ENCODE results near the gene TSC22D2.

Gene TSC22D2

GRCh38 chr3:150385296-150386242 lies 22.5 kb upstream of the TSC22D2 start:
- DNase-seq, result no peak

GRCh38 chr3:150388498-150389418 lies 19.3 kb upstream of the TSC22D2 start:
- no peak for DNase-seq

GRCh38 chr3:150390087-150390486 lies 18.0 kb upstream of the TSC22D2 start:
- peak; percentile 44 for DNase-seq

- no peak for DNase-seq
Observed at GRCh38 chr3:150391161-150391560, 16.9 kb upstream of the TSC22D2 start.

- peak; percentile 8 for DNase-seq
Observed at GRCh38 chr3:150393745-150394144, 14.4 kb upstream of the TSC22D2 start.

GRCh38 chr3:150394606-150395005 lies 13.5 kb upstream of the TSC22D2 start:
- no peak for DNase-seq

- no peak for DNase-seq
Observed at GRCh38 chr3:150396491-150396890, 11.6 kb upstream of the TSC22D2 start.

GRCh38 chr3:150396956-150397550 lies 11.0 kb upstream of the TSC22D2 start:
- no peak for DNase-seq

- no peak for DNase-seq
Observed at GRCh38 chr3:150399060-150399459, 9.0 kb upstream of the TSC22D2 start.

GRCh38 chr3:150401285-150401684 lies 6.8 kb upstream of the TSC22D2 start:
- DNase-seq, result no peak

- no peak for DNase-seq
Observed at GRCh38 chr3:150402217-150402616, 5.9 kb upstream of the TSC22D2 start.

- no peak for DNase-seq
Observed at GRCh38 chr3:150404023-150404422, 4.1 kb upstream of the TSC22D2 start.

- no peak for DNase-seq
Observed at GRCh38 chr3:150407051-150407807, 869 bp upstream of the TSC22D2 start.

GRCh38 chr3:150407808-150408220 lies 284 bp upstream of the TSC22D2 start:
- no peak for DNase-seq

GRCh38 chr3:150409125-150409511 lies 1.0 kb downstream of the TSC22D2 start:
- DNase-seq, result peak; percentile 26

GRCh38 chr3:150409512-150410310 lies 1.6 kb downstream of the TSC22D2 start:
- DNase-seq, result peak; percentile 60

GRCh38 chr3:150410311-150411105 lies 2.4 kb downstream of the TSC22D2 start:
- DNase-seq, result peak; percentile 56

GRCh38 chr3:150411106-150411460 lies 3.0 kb downstream of the TSC22D2 start:
- peak; percentile 56 for DNase-seq

- DNase-seq, result no peak
Observed at GRCh38 chr3:150411546-150411945, 3.4 kb downstream of the TSC22D2 start.

- no peak for DNase-seq
Observed at GRCh38 chr3:150411976-150412375, 3.9 kb downstream of the TSC22D2 start.
